Activated CD4-positive, CD25-positive, alpha-beta regulatory T cell treated with anti-CD3 and anti-CD28 coated beads, Interleukin-2, amount 50 U/mL, for 16 hours (primary cell): ENCODE measurements around the gene MCM7.

ENCODE experiments used
- DNase-seq: peaks from one replicate; pipeline ENCODE4 v3.0.0-alpha.2; 2020; ENCODE audit warnings: low read depth, low spot score

Gene MCM7

DNA sequence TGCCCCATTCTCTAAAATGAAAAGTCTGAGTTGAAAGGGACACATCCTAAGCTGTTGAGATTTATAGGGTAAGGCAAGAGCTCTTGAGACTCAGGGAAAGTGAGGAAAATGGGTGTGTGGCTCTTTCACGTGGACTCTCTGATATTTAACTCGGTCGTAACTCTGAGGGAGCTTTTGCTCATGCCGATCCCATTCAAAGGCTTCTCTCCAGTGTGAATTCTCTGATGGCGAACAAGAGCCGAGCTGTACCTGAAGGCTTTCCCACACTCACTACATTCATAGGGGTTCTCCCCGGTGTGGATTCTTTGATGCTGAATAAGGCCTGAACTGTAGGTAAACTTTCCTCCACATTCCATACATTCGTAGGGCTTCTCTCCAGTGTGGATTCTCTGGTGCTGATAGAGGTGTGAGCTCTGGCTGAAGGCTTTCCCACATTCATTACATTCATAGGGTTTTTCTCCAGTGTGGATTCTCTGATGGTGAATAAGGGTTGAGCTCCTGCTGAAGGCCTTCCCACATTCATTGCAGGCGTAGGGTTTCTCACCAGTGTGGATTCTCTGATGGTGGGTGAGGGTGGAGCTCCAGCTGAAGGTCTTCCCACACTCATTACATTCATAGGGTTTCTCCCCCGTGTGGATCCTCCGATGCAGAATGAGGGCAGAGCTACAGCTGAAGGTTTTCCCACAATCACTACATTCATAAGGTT lies 30.0 kb downstream of the MCM7 start:
- DNase-seq: no peak

DNA sequence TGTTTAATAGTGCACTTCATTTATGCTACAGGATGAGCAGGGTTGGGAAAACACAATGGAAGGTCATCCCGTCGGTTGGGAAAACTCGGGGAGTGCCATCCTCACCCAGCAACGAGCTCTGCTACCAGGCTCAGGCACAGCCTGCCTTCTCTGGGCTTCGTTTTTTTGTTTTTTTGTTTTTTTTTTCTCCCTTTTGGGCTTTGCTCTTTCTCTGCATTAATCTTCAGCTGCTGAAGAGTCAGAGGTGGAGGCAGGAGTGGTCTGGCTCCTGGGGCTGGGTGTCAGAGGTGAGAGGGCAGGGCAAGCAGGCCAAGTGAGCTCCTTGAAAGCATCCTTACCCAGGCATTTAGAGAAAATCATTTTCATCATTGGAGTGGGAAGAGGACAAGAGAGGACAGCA lies 31.2 kb downstream of the MCM7 start:
- no peak for DNase-seq

DNA sequence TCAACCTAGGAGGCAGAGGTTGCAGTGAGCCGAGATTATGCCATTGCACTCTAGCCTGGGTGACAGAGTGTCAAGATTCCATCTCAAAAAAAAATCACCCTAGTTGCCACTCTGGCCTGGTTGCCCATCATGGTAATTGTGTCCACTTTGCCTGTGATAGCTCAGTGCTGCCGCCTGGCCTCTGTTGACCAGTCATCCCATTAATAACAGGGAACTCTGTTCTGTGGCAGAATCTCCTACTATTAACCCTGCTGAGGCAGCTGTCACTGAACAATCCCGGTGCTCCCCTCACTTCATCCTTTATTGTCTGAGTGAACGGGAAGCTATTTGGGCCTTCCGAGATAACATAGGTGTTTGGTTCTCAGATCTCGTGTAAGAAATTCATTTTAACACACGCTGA lies 34.2 kb downstream of the MCM7 start:
- no peak for DNase-seq

DNA sequence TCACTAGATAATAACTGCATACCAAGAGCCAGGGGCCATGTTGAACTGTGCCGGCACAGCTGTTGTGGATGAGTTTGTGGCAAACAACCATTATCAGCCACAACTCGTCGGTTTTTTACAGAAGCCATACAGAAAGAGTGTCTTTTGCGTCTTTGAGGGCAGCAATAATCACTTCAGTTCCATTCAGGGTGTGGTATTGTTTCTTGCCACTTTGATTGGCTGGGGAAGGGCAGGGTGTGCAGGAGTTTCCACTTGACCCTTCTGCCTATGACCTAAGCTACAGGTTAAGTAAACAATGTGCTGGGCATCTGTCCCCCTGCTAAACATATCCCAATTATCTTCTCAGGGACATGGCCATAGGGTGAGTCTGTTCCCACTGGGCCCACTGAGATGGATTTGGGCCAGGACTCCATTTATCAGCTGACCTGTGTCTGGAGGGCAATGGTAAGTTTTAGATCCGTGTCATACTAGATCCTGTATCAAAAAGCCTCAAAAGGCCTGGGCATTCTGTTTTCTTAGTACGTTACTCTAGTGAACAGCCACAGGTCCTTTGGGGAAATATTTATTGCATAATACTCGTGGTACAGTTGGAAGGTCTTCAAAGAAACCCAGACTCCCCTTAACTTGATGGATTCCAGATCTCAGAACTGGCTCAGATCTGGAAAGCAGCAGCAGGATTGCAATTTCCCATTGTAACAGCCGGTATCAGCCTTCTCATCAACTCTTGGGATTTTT lies 35.6 kb downstream of the MCM7 start:
- no peak for DNase-seq

DNA sequence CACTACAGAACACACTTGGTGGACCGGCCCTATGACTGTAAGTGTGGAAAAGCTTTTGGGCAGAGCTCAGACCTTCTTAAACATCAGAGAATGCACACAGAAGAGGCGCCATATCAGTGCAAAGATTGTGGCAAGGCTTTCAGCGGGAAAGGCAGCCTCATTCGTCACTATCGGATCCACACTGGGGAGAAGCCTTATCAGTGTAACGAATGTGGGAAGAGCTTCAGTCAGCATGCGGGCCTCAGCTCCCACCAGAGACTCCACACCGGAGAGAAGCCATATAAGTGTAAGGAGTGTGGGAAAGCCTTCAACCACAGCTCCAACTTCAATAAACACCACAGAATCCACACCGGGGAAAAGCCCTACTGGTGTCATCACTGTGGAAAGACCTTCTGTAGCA lies 37.0 kb downstream of the MCM7 start:
- DNase-seq: no peak

DNA sequence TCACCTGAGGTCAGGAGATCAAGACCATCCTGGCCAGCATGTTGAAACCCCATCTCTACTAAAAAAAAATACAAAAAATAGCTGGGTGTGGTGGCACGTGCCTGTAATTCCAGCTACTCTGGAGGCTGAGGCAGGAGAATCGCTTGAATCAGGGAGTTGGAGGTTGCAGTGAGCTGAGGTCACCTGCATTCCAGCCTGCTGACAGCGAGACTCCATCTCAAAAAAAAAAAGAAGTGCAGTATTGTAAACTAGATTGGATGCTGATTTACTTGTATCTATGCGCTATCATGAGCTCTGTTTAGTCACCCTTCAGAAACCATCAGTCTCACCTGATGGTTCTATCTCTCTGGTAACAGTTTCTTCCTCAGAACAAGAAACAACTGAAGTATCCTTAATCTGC lies 37.8 kb downstream of the MCM7 start:
- DNase-seq: no peak

DNA sequence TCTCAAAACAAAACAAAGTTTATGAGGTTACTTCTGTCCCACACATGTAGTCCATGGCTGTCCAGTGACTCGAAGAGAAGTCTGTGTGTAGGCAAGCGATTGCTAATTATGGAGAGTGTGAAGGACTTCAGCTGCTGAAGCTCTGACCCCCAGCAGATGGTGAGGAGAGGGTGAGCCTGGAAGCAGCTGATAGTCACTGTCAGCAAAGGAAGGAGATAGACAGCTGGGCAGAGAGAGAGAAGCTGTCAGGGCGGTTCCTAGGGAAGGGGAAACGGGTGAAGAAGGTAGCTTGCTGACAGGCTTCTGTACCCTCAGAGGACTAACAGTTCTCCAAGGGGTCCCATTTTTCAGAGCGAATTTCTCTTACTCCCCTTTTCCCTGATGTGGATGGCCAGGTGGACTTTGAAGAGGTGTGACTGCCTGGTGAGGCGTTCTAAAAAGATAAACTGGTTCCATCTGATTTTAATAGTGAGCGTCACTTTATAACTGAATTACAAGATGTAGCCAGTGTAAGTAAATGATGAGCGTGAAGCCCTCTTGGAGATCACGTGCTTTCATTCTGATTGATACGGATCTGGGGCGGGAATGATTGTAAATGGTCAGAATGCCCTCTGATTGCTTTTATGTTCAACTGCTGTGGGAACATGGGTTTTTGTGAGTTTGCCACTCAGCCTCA lies 39.5 kb downstream of the MCM7 start:
- no peak for DNase-seq

DNA sequence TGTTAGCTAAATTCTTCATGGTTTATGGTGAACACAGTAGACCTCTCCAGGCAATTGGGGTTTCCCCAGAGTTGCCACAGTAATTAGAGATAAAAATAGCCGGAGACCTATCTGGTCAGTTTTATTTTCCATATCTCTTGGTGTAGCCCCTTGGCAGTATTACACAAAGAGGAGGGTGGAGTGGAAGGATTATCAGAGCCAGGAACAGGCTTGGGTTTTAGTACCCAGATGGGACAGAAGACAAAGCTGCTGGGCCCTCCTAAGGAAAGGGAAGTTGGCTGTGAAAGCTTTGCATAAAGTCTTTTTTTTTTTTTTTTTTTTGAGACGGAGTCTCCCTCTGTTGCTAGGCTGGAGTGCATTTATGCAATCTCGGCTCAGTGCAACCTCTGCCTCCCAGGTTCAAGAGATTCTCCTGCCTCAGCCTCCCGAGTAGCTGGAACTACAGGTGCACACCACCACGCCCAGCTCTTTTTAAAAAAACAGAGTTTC lies 41.9 kb downstream of the MCM7 start:
- no peak for DNase-seq

DNA sequence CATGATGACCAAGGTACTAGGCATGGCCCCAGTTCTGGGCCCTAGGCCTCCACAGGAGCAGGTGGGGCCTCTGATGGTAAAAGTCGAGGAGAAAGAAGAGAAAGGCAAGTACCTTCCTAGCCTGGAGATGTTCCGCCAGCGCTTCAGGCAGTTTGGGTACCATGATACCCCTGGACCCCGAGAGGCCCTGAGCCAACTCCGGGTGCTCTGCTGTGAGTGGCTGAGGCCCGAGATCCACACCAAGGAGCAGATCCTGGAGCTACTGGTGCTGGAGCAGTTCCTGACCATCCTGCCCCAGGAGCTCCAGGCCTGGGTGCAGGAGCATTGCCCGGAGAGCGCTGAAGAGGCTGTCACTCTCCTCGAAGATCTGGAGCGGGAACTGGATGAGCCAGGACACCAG lies 44.2 kb downstream of the MCM7 start:
- no peak for DNase-seq

DNA sequence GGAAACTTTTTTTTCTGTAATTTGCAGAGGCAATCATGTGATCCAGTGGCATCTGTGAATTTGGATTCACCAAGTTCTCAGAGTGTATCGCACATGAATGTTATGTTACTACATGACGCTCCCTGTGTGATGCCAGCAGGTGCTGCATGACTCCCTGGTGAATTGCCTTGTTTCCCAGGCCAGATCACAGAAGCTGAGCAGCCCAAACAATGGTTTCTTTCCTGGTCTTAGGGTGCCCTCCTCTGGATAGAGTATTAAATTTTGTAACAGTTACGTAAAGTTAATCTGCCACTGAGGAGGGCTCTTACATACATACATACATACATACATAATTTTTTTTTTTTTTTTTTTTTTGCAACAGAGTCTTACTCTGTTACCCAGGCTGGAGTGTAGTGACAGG lies 48.0 kb downstream of the MCM7 start:
- DNase-seq: no peak

DNA sequence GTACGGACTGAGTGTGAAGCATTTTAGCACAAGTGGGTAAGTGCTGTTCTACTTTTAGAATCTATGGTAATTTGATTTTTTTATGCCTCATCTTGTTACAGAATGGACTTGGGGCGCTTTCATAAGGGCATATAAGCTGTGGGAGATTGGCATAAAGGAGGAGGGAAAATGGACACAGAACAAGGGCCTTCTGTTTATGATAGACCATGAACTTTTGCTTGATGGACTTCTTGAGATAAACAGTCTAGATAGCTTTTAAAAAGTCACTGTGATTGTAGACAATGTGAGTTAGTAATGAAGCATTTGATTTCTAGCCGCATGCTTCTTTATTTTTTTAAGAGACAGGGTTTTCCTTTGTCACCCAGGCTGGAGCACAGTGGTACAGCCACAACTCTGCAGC lies 49.6 kb downstream of the MCM7 start:
- DNase-seq: no peak

DNA sequence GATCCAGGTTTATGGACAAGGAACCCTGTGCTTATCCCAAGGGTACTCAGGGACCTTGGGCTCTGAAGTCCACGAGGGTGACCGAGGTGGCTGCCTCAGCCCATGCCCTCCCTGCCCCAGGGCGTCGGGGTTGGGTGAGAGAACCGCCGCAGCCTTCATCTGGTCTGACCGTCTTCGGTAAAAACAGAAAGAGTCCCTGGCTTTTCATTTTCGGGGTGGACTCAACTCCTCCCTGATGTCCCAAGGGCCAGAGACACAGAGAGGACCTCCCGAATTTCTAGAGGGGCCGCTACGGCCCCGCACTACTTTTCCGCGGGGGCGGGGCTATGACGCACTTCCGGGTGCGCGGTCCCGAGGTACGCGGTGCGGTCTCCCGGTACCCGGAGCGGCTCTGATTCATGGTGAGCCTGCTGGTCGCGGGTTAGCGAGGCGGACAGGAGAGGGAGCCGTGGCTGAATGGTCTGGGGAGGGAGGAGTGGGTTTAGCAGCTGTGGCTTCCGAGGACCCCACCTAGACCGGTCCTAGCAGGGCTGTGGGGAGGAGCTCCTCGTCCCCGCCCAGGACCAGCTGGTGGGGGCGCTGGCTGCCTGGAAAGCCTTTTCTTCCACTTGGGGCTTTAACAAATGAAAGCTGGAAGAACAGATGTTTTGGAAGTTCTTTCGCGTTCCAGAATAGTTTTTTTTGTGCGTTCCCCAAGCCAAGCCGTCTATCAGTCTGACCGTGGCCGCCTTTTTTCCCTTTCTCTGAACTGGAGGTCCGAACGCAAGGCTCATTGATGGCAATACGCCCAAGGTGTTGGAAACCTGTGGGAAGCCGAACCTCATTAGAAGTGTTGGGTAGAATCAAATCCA lies 51.5 kb downstream of the MCM7 start, which contains the start of gene ZSCAN21:
Gene ZSCAN21 (plus strand): TSS at position 334 of the 851 bp plus-strand sequence. CDS start 7,233 bp downstream, outside the sequence.
- DNase-seq: peak; percentile 65

DNA sequence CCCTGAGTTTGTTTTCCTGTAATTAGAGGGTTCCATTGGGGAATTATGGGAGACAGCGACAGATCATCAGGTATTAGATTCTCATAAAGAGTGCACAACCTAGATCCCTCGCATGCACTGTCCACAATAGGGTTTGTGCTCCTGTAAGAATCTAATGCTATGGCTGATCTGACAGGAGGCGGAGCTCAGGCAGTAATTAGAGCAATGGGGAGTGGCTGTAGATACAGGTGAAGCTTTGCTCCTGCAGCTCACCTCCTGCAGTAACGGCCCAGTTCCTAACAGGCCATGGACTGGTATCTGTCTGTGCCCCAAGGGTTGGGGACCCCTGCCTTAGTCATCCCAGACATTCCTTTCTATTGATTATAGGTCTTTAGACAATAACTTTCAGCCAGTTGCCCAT lies 52.5 kb downstream of the MCM7 start:
- no peak for DNase-seq

DNA sequence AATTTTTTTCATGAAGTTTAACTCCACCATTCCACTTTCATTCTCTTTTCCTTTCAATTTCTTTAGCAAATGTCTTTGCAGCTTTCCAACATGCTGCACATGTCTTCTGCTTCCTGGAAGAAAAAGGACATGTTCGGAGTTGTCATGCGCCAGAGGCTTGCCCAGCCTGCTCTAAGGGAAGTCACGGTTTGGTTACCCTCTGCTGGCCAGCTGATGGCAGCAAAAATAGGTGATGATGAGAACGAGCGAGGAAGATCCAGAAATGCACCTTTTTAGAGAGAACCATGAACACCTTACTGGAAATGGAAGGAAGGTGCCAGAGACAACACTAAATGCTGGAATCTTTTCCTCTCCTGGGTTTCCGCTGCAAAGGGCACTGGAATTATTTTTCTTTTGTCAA lies 56.5 kb downstream of the MCM7 start:
- no peak for DNase-seq
